Lower leg skin (tissue), 4 donors: ENCODE results near the gene MRPL38. TPM values are rescaled to one million over a fixed set of nuclear protein-coding genes. Genes with fewer than 3 reads are reported as not detected.
"Not testable (repeated sequence)": the region's sequence is repeated elsewhere in the genome, so short reads cannot be mapped to it uniquely, and the experiment has no call there.

Experiments used
- DNase-seq, 2 donors: peaks; one replicate each; pipeline ENCODE4 v3.0.0-alpha.2; 2019; ENCODE audit warnings: low spot score in 2 of 2
- H3K4me3 ChIP-seq: fragments of 200-600 bp; sonication (generic); 2 replicates; pipeline ENCODE4 v1.5.1; 2017; ENCODE audit warnings: mild to moderate bottlenecking, low read depth; ENCODE audit not compliant: poor library complexity, severe bottlenecking
- CTCF ChIP-seq, 3 donors: fragments of 450-650 bp; IDR thresholded peaks; one replicate each; pipeline ENCODE4 v1.5.1; 2016; ENCODE audit warnings: antibody characterized with exemption in 3 of 3, mild to moderate bottlenecking in 3 of 3, moderate library complexity in 2 of 3
- POLR2A ChIP-seq, 2 donors: fragments of 450-650 bp; IDR thresholded peaks; one replicate each; pipeline ENCODE4 v1.6.1; 2016 to 2017; ENCODE audit warnings: antibody characterized with exemption in 2 of 2, mild to moderate bottlenecking in 1 of 2, moderate library complexity in 1 of 2
- WGBS, 2 donors: methylation state at CpG; one replicate each; pipeline ENCODE4 v1.1.5; 2018; 5-methylcytosine and 5-hydroxymethylcytosine counted together
- intact Hi-C: fragments of 100-400 bp; cut with DNase I; formaldehyde crosslinking; loops from one replicate; pipeline ENCODE4 v1.15.0; 2023; ENCODE audit warnings: low total_unique reads
- total RNA-seq, 4 donors: library from RNA; depleted of rRNA; stranded (reverse); fragments of >200 nt; gene quantifications; one replicate each; pipeline ENCODE4 v1.1.0, GENCODE V29; 2016

Gene MRPL38
- total RNA-seq, 4 donors from 2014 or later = 36.5 to 64.7 (median 49.0) TPM

- H3K4me3 ChIP-seq = no peak overlapping the region
- DNase-seq = no peak
- TF ChIP-seq POLR2A (IDR thresholded peaks at IDR 0.05) = no peak
- TF ChIP-seq CTCF (IDR thresholded peaks at IDR 0.05) = no peak
- intact Hi-C loops = no loop called here
- 69 to 77% methylated on average over 6 of the region's 6 CpGs for WGBS, 2 donors
Observed at GRCh38 chr17:75889454-75889853, 15.2 kb downstream of the MRPL38 start.

GRCh38 chr17:75888484-75888883, 16.2 kb downstream of the MRPL38 start:
- DNase-seq = no peak
- no peak overlapping the region for H3K4me3 ChIP-seq
- intact Hi-C loops = no loop called here
- TF ChIP-seq CTCF (IDR thresholded peaks at IDR 0.05) (no peak), POLR2A (IDR thresholded peaks at IDR 0.05) (no peak)
- 83 to 87% methylated on average over 6 of the region's 6 CpGs for WGBS, 2 donors

- DNase-seq, intact Hi-C loops, H3K4me3 ChIP-seq: not testable (repeated sequence)
- 90 to 91% methylated on average over 9 of the region's 9 CpGs for WGBS, 2 donors
Observed at GRCh38 chr17:75885860-75886259, 18.8 kb downstream of the MRPL38 start.

- no peak for TF ChIP-seq POLR2A (IDR thresholded peaks at IDR 0.05)
- TF ChIP-seq CTCF (IDR thresholded peaks at IDR 0.05) = no peak
- 80 to 84% methylated on average over 8 of the region's 8 CpGs for WGBS, 2 donors
- H3K4me3 ChIP-seq = no peak overlapping the region
- intact Hi-C loops = no loop called here
- no peak for DNase-seq
Observed at GRCh38 chr17:75885431-75885830, 19.3 kb downstream of the MRPL38 start.

- intact Hi-C loops = no loop called here
- no peak for DNase-seq
- no peak overlapping the region for H3K4me3 ChIP-seq
- 45 to 59% methylated on average over 15 of the region's 15 CpGs for WGBS, 2 donors
- no peak for TF ChIP-seq POLR2A (IDR thresholded peaks at IDR 0.05)
- no peak for TF ChIP-seq CTCF (IDR thresholded peaks at IDR 0.05)
Observed at GRCh38 chr17:75881678-75882454, 22.8 kb downstream of the MRPL38 start.

- H3K4me3 ChIP-seq = no peak overlapping the region
- intact Hi-C loops = no loop called here
- TF ChIP-seq CTCF (IDR thresholded peaks at IDR 0.05) (no peak), POLR2A (IDR thresholded peaks at IDR 0.05) (no peak)
- DNase-seq = no peak
- WGBS, 2 donors = 74 to 76% methylated on average over 7 of the region's 7 CpGs
Observed at GRCh38 chr17:75880266-75880665, 24.4 kb downstream of the MRPL38 start.
